Loucy (cell line): ENCODE results near the gene TNFRSF8.

Experiments
- EZH2phosphoT487 ChIP-seq: fragments of 200-600 bp; IDR thresholded peaks from 2 replicates; pipeline ENCODE4 v1.6.1; 2018; ENCODE audit warnings: antibody characterized with exemption, mild to moderate bottlenecking, moderate library complexity, borderline replicate concordance
- TF ChIP-seq, protein P1 (sequence below): fragments of 200-600 bp; sonication (generic); conservative IDR thresholded peaks from 2 replicates; pipeline ENCODE4 v1.5.1; 2014; ENCODE audit warnings: mild to moderate bottlenecking, antibody characterized with exemption, low read length

DNA sequence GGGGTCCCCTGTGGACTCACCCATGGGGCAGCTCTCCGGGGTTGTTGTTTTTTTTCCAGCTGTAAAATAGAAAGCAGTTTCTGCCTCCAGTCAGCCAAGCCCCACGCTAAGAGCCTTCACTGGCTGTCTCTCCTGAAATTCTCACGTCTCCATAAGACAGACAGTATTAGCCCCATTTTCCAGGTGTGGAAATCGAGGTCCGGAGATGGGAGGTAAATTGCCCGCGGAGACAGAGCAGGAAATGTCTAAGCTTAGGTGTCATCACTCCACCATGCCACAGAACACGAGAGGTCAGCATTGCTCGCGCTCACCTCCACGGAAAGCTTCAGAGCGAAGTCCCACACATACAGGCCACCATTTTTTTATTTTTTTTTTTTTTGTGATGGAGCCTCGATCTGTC is 44.6 kb downstream of the TNFRSF8 start:
- TF ChIP-seq, protein P1, sequence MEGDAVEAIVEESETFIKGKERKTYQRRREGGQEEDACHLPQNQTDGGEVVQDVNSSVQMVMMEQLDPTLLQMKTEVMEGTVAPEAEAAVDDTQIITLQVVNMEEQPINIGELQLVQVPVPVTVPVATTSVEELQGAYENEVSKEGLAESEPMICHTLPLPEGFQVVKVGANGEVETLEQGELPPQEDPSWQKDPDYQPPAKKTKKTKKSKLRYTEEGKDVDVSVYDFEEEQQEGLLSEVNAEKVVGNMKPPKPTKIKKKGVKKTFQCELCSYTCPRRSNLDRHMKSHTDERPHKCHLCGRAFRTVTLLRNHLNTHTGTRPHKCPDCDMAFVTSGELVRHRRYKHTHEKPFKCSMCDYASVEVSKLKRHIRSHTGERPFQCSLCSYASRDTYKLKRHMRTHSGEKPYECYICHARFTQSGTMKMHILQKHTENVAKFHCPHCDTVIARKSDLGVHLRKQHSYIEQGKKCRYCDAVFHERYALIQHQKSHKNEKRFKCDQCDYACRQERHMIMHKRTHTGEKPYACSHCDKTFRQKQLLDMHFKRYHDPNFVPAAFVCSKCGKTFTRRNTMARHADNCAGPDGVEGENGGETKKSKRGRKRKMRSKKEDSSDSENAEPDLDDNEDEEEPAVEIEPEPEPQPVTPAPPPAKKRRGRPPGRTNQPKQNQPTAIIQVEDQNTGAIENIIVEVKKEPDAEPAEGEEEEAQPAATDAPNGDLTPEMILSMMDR: no peak
- no peak for TF ChIP-seq EZH2phosphoT487
